Trophoblast cell (in vitro differentiated cells and primary cell): ENCODE results near the gene SPATS1.
A peak's percentile ranks its signal among the peaks of the same experiment; 100 is the strongest.

Source experiments
- DNase-seq, 2 donors: peaks; one replicate each; pipeline ENCODE4 v3.0.0-alpha.2; 2016
- H2AFZ ChIP-seq: 2 replicates; pipeline ENCODE4 v1.6.1; 2013; ENCODE audit warnings: low read length, moderate library complexity, mild to moderate bottlenecking; ENCODE audit not compliant: insufficient read depth, poor library complexity
- H2AK5ac ChIP-seq: 2 replicates; pipeline ENCODE4 v1.6.1; 2013; ENCODE audit warnings: mild to moderate bottlenecking, low read length
- H2BK120ac ChIP-seq: 2 replicates; pipeline ENCODE4 v1.6.1; 2013; ENCODE audit warnings: low read length, mild to moderate bottlenecking, moderate library complexity; ENCODE audit not compliant: insufficient read depth, poor library complexity
- H2BK12ac ChIP-seq: 2 replicates; pipeline ENCODE4 v1.6.1; 2013; ENCODE audit warnings: mild to moderate bottlenecking, low read length, moderate library complexity
- H2BK5ac ChIP-seq: 2 replicates; pipeline ENCODE4 v1.6.1; 2013; ENCODE audit warnings: low read length, low read depth, moderate library complexity, mild to moderate bottlenecking; ENCODE audit not compliant: poor library complexity
- H3K14ac ChIP-seq: 2 replicates; pipeline ENCODE4 v1.6.1; 2013; ENCODE audit warnings: mild to moderate bottlenecking, low read length
- H3K18ac ChIP-seq: 2 replicates; pipeline ENCODE4 v1.6.1; 2013; ENCODE audit warnings: mild to moderate bottlenecking, low read length
- H3K23ac ChIP-seq: 2 replicates; pipeline ENCODE4 v1.6.1; 2013; ENCODE audit warnings: low read length
- H3K27ac ChIP-seq: 2 replicates; pipeline ENCODE4 v1.5.1; 2013; ENCODE audit warnings: low read depth, mild to moderate bottlenecking, inconsistent platforms, low read length, moderate library complexity
- H3K27me3 ChIP-seq: 2 replicates; pipeline ENCODE4 v1.6.1; 2013; ENCODE audit warnings: inconsistent platforms, mild to moderate bottlenecking, low read length, moderate library complexity; ENCODE audit not compliant: insufficient read depth
- H3K36me3 ChIP-seq, 2 experiments: 1 replicate in 1 of 2; 2 replicates in 1 of 2; pipeline ENCODE4 v1.6.1; 2013; ENCODE audit warnings: low read length in 2 of 2, mild to moderate bottlenecking in 2 of 2, moderate library complexity in 1 of 2; ENCODE audit not compliant: insufficient read depth in 2 of 2, control insufficient read depth in 1 of 2
- H3K4ac ChIP-seq: 2 replicates; pipeline ENCODE4 v1.6.1; 2013; ENCODE audit warnings: low read depth, mild to moderate bottlenecking, low read length, moderate library complexity
- H3K4me1 ChIP-seq, 2 experiments: 1 replicate in 1 of 2; 2 replicates in 1 of 2; pipeline ENCODE4 v1.6.1; 2013; ENCODE audit warnings: low read length in 2 of 2, mild to moderate bottlenecking in 2 of 2, moderate library complexity in 1 of 2; ENCODE audit not compliant: insufficient read depth in 2 of 2, control insufficient read depth in 1 of 2
- H3K4me2 ChIP-seq: 2 replicates; pipeline ENCODE4 v1.6.1; 2013; ENCODE audit warnings: inconsistent platforms, mild to moderate bottlenecking, low read length, moderate library complexity
- H3K4me3 ChIP-seq: 2 replicates; pipeline ENCODE4 v1.5.1; 2013; ENCODE audit warnings: mild to moderate bottlenecking, low read depth, low read length, inconsistent platforms
- H3K79me1 ChIP-seq: one replicate; pipeline ENCODE4 v1.6.1; 2013; ENCODE audit warnings: low read length
- H3K79me2 ChIP-seq: 2 replicates; pipeline ENCODE4 v1.6.1; 2013; ENCODE audit warnings: low read length, mild to moderate bottlenecking; ENCODE audit not compliant: control insufficient read depth, insufficient read depth, poor library complexity
- H3K9ac ChIP-seq: 2 replicates; pipeline ENCODE4 v1.6.1; 2013; ENCODE audit warnings: mild to moderate bottlenecking, low read length
- H3K9me3 ChIP-seq: 2 replicates; pipeline ENCODE4 v1.6.1; 2013; ENCODE audit warnings: low read depth, mild to moderate bottlenecking, control low read depth, inconsistent platforms, low read length; ENCODE audit not compliant: insufficient read depth
- H4K12ac ChIP-seq: 2 replicates; pipeline ENCODE4 v1.6.1; 2013; ENCODE audit warnings: low read depth, mild to moderate bottlenecking, low read length, moderate library complexity
- H4K8ac ChIP-seq: 2 replicates; pipeline ENCODE4 v1.6.1; 2013; ENCODE audit warnings: low read depth, mild to moderate bottlenecking, low read length, moderate library complexity
- H4K91ac ChIP-seq: one replicate; pipeline ENCODE4 v1.6.1; 2013; ENCODE audit warnings: low read depth, mild to moderate bottlenecking, low read length, moderate library complexity
- whole genome bisulfite sequencing: extraction: QIAGEN DNeasy Blood & Tissue Kit; methylation state at CpG from one replicate; pipeline ENCODE4 v1.1.7; 2013; ENCODE audit warnings: missing lambda C conversion rate; ENCODE audit not compliant: insufficient read length, insufficient coverage; ENCODE audit errors: extremely low coverage; 5-methylcytosine and 5-hydroxymethylcytosine counted together

SPATS1 gene

GRCh38 chr6:44339301-44339700, 3.1 kb upstream of the SPATS1 start:
- Histone ChIP-seq H3K9ac (no peak overlapping the region), H3K4me3 (no peak overlapping the region), H3K9me3 (no peaks in the 10 kb centered on the region), H2BK5ac (no peak overlapping the region), H2AFZ (no peak overlapping the region), H3K4me2 (no peak overlapping the region), H4K8ac (no peak overlapping the region), H2BK120ac (no peak overlapping the region), H3K18ac (no peak overlapping the region), H3K27me3 (peaks cover 3% of the 10 kb centered on the region), H3K4ac (no peak overlapping the region), H3K14ac (no peak overlapping the region), H3K23ac (no peak overlapping the region), H2AK5ac (no peak overlapping the region), H3K79me2 (no peaks in the 10 kb centered on the region), H3K36me3 (no peaks in the 10 kb centered on the region), H4K91ac (no peak overlapping the region), H3K79me1 (no peaks in the 10 kb centered on the region), H2BK12ac (no peak overlapping the region), H3K4me1 (no peaks in the 10 kb centered on the region), H4K12ac (no peak overlapping the region), H3K27ac (no peak overlapping the region)
- WGBS = no CpG with 5 or more reads among the region's 5 CpGs
- DNase-seq = no peak

- DNase-seq = peak; percentile 50 to 58
- Histone ChIP-seq H3K4me2 (no peak overlapping the region), H3K14ac (no peak overlapping the region), H4K8ac (no peak overlapping the region), H3K27me3 (peaks cover 3% of the 10 kb centered on the region), H4K91ac (no peak overlapping the region), H3K36me3 (no peaks in the 10 kb centered on the region), H3K9me3 (no peaks in the 10 kb centered on the region), H2AK5ac (no peak overlapping the region), H4K12ac (no peak overlapping the region), H3K9ac (no peak overlapping the region), H3K4me1 (no peaks in the 10 kb centered on the region), H3K4ac (no peak overlapping the region), H3K23ac (no peak overlapping the region), H2BK5ac (no peak overlapping the region), H3K79me2 (no peaks in the 10 kb centered on the region), H2BK120ac (no peak overlapping the region), H3K4me3 (no peak overlapping the region), H3K79me1 (no peaks in the 10 kb centered on the region), H2BK12ac (no peak overlapping the region), H3K27ac (no peak overlapping the region), H3K18ac (no peak overlapping the region), H2AFZ (no peak overlapping the region)
- WGBS = no CpG with 5 or more reads among the region's 7 CpGs
These were observed 2.5 kb upstream of the SPATS1 start for GRCh38 chr6:44339763-44340625.

GRCh38 chr6:44341095-44341890, 1.2 kb upstream of the SPATS1 start:
- Histone ChIP-seq H3K36me3 (no peaks in the 10 kb centered on the region), H2BK120ac (no peak overlapping the region), H2AFZ (no peak overlapping the region), H3K4ac (no peak overlapping the region), H4K8ac (no peak overlapping the region), H3K9ac (no peak overlapping the region), H3K79me1 (no peaks in the 10 kb centered on the region), H3K9me3 (no peaks in the 10 kb centered on the region), H3K4me3 (no peak overlapping the region), H3K79me2 (no peaks in the 10 kb centered on the region), H4K12ac (no peak overlapping the region), H3K4me2 (no peak overlapping the region), H4K91ac (no peak overlapping the region), H3K23ac (no peak overlapping the region), H2BK5ac (no peak overlapping the region), H3K27ac (no peak overlapping the region), H3K4me1 (no peaks in the 10 kb centered on the region), H3K27me3 (peaks cover 3% of the 10 kb centered on the region), H2AK5ac (no peak overlapping the region), H3K18ac (no peak overlapping the region), H3K14ac (no peak overlapping the region), H2BK12ac (no peak overlapping the region)
- DNase-seq = no peak
- no CpG with 5 or more reads among the region's 8 CpGs for WGBS

GRCh38 chr6:44342052-44342451, 398 bp upstream of the SPATS1 start:
- no peak overlapping the region for H2BK12ac ChIP-seq
- H3K14ac ChIP-seq = no peak overlapping the region
- H3K27me3 ChIP-seq = peaks cover 3% of the 10 kb centered on the region
- no peak overlapping the region for H4K91ac ChIP-seq
- H3K18ac ChIP-seq = no peak overlapping the region
- H3K4me2 ChIP-seq = no peak overlapping the region
- H2BK120ac ChIP-seq = no peak overlapping the region
- DNase-seq = no peak
- no peak overlapping the region for H3K4me3 ChIP-seq
- H3K4me1 ChIP-seq = no peaks in the 10 kb centered on the region
- H2BK5ac ChIP-seq = no peak overlapping the region
- H3K79me1 ChIP-seq = no peaks in the 10 kb centered on the region
- H2AFZ ChIP-seq = no peak overlapping the region
- no peaks in the 10 kb centered on the region for H3K36me3 ChIP-seq
- no peak overlapping the region for H4K8ac ChIP-seq
- no peaks in the 10 kb centered on the region for H3K9me3 ChIP-seq
- no peaks in the 10 kb centered on the region for H3K79me2 ChIP-seq
- no peak overlapping the region for H3K23ac ChIP-seq
- no peak overlapping the region for H2AK5ac ChIP-seq
- no peak overlapping the region for H4K12ac ChIP-seq
- no peak overlapping the region for H3K4ac ChIP-seq
- no peak overlapping the region for H3K9ac ChIP-seq
- no peak overlapping the region for H3K27ac ChIP-seq
- no CpG with 5 or more reads among the region's 6 CpGs for WGBS
